GM21390 (cell line): Measurements from ENCODE around the gene HTR1D.

ENCODE experiments used
- ATAC-seq: cut with Tn5 transposase; IDR thresholded peaks from one replicate; pipeline ENCODE4 v1.9.1; 2021; ENCODE audit not compliant: unreplicated experiment

HTR1D gene

DNA sequence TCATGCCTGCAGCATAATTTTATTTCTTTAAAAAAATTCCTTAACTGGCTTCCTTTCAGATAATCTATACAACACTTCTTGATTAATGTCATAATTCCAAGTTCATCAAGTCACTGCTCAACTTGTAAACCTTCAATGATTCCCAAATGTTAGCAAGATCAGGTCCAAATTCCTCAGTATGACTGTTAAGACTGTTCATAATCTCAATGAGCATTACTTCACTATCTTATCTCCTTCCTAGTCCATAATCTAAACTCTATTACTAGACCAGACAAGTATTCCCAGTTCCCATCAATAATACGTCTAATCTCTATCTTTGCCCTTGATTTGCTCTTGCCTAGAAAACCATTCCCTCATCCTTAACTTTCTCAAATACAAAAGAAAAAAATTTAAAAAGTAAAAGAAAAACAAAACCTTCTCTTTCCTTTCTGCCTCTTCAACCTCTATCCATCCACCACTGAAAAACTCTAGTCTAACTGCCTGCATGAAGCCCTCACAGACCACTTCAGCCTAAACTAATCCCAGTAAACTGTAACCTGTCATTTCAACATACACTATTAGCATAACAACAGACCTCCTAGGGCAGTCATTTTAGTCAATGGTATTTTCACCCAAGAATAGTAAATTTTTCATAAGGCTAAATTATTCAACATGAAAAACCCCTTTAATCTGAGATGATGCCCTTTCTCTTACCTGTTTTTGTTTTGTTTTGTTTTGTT is 64.2 kb downstream of the HTR1D start:
- ATAC-seq, result no peak

GRCh38 chr1:23150742-23151141 is 66.6 kb downstream of the HTR1D start:
- ATAC-seq, result no peak

- no peak for ATAC-seq
These were observed 67.2 kb downstream of the HTR1D start for GRCh38 chr1:23150125-23150524.

GRCh38 chr1:23149114-23149513 is 68.2 kb downstream of the HTR1D start:
- ATAC-seq, result no peak

GRCh38 chr1:23148084-23148483 is 69.2 kb downstream of the HTR1D start:
- no peak for ATAC-seq
